GM21360 (cell line): ENCODE measurements around the gene MOAP1.
"Not testable (repeated sequence)": the region's sequence is repeated elsewhere in the genome, so short reads cannot be mapped to it uniquely, and the experiment has no call there.

Experiments
- ATAC-seq: cut with Tn5 transposase; IDR thresholded peaks from one replicate; pipeline ENCODE4 v1.9.1; 2021; ENCODE audit warnings: mild to moderate bottlenecking, moderate library complexity; ENCODE audit not compliant: unreplicated experiment

The MOAP1 gene

DNA sequence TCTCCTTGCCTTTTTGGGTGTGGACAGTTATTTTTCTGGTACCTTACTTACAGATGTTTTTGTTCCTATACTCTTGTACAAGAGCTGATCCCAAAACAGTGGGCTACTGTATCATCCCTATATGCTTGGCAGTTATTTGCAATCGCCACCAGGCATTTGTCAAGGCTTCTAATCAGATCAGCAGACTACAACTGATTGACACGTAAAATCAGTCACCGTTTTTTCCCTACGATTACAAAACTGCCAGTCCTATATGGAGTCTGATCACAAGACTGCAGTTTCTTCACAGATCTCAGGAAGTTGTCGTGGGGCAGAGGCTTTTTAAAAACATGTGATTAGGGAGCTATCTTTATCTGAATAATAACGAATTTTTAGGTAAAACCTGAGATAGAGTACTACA, 1.8 kb upstream of the MOAP1 start:
- ATAC-seq: no peak

DNA sequence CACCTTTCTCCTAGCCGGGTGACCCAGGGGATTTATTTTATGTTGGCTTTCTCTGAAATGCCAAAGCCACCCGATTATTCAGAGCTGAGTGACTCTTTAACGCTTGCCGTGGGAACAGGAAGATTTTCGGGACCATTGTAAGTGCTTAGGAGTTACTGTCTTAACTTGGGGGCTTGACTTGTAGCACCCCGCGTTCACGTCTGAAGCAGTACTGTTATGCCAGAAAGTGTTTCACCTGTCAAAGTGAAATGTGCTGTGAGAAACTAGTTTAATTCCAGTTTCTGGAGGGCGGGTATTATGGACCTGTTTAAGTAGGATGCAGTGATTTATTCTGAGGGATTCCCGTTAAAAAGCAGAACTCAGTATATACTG, 638 bp upstream of the MOAP1 start:
- no peak for ATAC-seq

DNA sequence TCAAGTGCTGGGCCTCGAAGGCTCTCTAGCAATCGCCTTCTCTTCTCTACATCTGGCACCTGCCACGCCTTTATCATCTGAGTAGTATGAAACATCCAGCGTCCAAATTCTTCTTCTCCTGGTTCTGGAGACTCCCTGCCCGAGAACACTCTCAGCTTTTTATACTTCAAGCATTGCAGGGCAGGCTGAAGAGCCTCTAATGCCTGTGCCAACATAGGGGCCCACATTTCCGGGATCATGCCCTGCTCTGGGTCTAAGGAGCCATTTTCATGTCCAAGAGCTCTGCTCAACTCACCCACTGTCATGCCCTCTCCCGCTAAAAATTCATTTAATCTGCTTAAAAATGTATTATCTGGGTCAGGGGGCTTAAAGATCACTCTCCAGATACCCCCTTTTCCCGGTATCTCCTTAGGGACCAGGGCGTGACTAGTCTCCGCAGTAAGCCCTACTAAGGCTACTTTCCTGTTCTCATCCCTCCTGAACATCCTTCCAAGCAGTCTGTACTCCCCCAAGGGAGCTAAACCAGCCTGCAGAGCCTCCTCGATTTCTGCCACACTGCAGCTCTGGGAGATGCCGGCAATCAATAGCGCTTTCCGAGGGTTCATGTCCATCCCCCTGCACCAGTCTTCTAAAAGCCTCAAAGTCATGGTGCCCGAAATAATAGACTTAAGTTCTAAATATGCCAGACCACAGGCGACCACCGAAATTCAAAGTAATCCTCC, 940 bp downstream of the MOAP1 start:
- ATAC-seq: no peak

DNA sequence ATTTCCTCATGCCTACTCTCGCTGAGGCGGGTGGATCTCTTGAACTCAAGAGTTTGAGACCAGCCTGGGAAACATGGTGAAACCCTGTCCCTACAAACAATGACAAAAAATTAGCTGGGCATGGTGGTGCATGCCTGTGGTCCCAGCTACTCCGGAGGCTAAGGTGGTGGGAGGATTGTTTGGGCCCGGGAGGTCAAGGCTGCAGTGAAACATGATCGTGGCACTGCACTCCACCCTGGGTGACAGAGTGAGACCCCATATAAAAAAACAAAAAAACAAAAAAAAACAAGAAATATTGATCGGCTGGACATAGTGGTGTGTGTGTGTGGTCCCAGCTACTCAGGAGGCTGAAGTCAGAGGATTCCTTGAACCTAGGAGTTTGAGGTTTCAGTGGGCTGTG, 9.2 kb downstream of the MOAP1 start:
- no peak for ATAC-seq

DNA sequence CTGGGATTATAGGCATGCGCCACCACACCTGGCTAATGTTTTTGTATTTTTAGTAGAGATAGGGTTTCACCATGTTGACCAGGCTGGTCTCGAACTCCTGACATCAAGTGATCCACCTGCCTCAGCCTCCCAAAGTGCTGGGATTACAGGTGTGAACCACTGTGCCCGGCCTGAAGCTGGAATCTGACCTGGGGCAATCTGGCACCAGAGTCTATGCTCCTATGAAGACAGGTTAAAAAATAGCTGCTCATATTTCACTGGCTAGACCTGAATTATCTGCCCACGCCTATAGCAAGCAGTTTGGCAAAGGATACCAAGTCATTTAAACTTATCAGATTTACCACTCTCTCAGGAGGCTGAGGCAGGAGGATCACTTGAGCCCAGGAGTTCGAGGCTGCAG, 10.0 kb downstream of the MOAP1 start:
- not testable (repeated sequence) for ATAC-seq

DNA sequence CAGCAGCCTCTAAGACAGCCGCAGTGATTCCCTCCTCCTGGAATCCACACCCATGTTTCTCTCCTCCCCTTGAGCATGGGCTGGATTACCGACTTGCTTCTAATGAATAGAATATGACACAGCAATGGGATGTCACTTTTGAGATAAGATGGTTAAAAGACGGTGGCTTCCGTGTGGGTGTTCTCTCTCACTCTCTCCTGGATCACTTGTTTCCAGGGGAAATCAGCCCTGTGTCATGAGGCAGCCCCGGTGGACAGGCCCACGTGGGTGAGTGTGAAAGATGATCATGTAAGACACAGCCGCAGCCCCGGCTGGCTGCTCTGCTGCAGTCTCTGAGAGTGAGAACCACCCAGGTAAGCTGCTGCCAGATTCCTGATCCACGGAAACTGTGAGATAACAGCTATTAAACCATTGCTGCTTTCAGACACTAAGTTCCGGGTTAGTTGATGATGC, 10.7 kb downstream of the MOAP1 start:
- no peak for ATAC-seq

DNA sequence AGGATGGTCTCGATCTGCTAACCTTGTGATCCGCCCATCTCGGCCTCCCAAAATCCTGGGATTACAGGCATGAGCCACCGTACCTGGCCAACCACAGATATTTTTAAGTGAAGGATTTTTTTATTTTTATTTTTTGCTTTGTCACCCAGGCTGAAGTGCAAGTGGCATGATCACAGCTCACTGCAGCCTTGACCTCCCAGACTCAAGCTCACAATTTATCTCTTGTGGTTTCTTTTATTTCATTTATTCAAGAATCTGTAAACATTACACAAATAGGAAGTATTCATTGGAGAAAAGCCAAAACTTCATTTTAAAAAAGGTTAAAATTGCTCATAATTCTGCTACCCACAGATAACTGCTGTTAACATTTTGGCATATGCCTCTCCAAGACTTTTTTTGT, 13.3 kb downstream of the MOAP1 start:
- no peak for ATAC-seq

DNA sequence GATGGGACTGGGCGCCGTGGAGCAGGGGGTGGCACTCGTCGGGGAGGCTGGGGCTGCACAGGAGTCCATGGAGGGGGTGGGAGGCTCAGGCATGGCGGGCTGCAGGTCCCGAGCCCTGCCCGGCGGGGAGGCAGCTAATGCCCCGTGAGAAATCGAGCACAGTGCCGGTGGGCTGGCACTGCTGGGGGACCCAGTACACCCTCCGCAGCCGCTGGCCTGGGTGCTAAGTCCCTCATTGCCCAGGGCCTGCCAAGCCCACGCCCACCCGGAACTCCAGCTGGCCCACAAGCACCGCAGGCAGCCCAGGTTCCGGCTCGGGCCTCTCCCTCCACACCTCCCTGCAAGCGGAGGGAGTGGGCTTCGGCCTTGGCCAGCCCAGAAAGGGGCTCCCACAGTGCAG, 14.6 kb downstream of the MOAP1 start:
- not testable (repeated sequence) for ATAC-seq

DNA sequence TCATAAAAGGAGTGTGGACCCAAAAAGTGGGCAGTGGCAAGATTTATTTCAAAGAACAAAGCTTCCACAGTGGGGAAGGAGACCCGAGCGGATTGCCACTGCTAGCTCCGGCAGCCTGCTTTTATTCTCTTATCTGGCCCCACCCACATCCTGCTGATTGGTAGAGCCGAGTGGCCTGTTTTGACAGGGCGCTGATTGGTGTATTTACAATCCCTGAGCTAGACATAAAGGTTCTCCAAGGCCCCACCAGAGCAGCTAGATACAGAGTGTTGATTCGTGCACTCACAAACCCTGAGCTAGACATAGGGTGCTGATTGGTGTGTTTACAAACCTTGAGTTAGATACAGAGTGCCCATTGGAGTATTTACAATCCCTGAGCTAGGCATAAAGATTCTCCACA, 15.1 kb downstream of the MOAP1 start:
- not testable (repeated sequence) for ATAC-seq

DNA sequence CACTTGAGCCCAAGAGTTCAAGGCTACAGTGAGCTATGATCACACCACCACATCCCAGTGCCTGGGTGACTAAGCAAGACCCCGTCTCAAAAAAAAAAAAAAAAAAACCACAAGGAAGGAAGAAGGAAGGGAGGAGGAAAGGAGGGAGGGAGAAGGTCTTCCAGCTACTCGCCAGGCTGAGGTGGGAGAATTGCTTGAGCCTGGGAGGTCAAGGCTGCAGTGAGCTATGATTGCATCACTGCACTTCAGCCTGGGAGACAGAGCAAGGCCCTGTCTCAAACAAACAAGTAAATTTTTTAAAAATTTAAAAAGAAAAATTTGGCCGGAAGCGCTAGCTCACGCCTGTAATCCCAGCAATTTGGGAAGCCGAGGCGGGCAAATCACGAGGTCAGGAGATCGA, 16.1 kb downstream of the MOAP1 start:
- not testable (repeated sequence) for ATAC-seq

DNA sequence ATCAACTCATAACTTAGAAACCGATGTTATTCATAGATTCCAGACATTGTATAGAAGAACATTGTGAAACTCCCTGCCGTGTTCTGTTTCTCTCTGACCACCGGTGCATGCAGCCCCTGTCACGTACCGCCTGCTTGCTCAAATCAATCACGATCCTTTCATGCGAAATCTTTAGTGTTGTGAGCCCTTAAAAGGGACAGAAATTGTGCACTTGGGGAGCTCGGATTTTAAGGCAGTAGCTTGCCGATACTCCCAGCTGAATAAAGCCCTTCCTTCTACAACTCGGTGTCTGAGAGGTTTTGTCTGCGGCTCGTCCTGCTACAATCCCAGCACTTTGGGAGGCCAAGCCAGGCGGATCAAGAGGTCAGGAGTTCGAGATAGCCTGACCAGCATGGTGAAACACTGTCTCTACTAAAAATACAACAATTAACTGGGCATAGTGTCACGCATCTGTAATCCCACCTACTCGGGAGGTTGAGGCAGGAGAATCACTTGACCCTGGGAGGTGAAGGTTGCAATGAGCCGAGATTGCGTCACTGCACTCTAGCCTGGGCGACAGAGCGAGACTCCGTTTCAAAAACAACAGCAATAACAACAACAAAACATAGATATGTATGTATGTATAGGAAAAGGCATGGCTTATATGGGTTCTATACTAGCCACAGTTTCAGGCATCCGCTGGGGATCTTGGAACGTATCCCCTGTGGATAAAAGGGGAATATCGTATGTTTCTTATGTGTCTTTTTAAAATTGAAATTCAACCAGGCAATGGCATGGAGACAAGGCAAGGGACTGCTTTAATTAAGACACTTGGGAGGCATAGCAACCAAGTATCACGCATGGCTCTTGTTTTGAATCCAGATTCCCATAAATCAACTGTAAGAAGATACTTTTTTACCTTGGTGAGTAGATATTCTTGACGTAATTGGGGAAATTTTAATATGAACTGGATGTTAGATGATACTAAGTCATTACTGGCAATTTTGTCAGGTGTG, 19.1 kb downstream of the MOAP1 start:
- ATAC-seq: not testable (repeated sequence)

DNA sequence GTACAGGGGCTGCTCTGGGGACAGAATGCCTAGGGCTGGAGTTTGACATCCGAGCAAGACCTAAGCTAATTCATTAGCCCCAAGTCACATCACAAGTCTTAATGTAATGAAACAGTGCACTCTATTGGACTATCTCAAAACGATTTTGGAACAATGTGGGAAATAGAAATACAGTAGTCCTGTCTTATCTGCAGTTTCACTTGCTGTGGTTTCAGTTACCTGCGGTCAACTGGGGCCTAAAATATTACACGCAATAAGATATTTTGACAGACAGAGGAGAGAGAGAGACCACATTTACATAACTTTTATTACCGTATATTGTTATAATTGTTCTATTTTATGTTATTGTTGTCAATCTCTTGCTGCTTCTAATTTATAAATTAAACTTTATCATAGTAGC, 21.1 kb downstream of the MOAP1 start:
- no peak for ATAC-seq

DNA sequence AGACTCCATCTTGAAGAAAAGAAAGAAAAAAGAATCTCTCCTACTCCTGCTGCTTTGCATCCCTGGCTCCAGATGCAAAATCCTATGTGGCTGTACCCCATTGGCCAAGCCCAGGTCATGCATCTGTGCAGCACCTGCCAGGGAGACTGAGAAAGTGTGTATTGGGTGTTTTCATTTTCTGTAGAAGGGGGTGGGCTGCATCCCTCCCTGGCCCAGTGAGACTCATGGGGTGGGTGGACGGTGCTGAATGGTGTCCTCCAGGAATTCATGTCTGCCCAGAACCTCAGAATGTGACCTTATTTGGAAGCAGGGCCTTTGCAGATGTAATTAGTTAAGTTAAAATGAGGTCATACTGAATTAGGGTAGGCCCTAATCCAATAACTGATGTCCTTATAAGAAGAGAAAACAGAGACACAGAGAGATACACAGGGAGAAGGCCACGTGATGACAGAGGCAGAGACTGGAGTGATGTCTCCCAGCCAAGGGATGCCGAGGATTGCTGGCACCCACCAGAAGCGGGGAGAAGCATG, 23.2 kb downstream of the MOAP1 start:
- no peak for ATAC-seq

DNA sequence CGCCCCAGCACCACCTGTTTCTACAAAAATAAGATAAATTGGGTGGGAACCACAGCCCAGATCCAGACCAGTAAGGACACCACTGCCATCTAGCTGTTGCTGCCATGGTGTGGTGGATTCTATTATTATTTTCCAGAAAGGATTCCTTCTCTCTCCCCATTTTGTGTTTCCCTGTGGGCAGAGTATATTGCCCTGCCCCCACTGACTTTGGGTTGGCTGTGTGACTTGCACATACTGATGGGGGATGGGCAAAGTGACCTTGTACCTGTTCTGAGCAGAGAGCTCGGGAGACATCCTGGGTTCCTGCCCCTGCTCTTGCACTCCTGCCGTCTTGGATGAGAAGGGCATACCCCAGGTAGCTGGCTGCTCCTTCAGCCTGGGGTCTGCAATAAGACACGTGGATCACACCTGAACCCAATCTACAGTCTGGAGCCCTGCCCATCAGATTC, 24.3 kb downstream of the MOAP1 start:
- no peak for ATAC-seq

DNA sequence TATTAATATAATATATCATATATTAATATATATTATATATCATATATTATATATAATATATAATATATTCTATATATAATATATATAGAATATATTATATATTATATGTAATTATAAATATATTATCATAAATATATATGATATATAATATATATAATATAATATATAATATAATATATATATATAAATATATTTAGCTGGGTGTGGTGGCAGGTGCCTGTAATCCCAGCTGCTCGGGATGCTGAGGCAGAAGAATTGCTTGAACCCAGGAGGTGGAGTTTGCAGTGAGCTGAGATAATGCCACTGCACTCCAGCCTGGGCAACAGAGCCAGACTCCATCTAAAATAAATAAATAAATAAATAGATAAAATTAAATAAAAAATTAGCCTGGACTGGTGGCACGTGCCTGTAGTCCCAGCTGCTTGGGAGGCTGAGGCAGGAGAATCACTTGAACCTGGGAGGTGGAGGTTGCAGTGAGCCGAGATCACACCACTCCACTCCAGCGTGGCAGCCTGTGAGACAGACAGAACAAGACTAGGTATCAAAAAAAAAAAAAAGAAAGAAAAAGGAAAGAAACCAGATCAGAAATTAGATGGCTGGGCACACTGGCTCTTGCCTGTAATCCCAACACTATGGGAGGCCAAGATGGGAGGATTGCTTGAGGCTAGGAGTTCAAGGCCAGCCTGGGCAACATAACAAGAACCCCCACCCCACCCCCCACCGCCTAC, 24.9 kb downstream of the MOAP1 start:
- ATAC-seq: not testable (repeated sequence)

DNA sequence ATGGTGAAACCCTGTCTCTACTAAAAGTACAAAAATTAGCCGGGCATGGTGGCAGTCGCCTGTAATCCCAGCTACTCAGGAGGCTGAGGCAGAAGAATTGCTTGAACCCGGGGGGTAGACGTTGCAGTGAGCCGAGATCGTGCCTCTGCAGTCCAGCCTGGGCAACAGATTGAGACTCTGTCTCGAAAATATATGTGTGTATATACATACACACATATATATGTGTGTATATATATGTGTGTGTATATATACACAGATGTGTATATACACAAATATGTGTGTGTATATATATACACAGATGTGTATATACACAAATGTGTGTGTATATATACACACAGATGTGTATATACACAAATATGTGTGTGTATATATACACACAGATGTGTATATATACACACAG, 26.3 kb downstream of the MOAP1 start:
- ATAC-seq: not testable (repeated sequence)

DNA sequence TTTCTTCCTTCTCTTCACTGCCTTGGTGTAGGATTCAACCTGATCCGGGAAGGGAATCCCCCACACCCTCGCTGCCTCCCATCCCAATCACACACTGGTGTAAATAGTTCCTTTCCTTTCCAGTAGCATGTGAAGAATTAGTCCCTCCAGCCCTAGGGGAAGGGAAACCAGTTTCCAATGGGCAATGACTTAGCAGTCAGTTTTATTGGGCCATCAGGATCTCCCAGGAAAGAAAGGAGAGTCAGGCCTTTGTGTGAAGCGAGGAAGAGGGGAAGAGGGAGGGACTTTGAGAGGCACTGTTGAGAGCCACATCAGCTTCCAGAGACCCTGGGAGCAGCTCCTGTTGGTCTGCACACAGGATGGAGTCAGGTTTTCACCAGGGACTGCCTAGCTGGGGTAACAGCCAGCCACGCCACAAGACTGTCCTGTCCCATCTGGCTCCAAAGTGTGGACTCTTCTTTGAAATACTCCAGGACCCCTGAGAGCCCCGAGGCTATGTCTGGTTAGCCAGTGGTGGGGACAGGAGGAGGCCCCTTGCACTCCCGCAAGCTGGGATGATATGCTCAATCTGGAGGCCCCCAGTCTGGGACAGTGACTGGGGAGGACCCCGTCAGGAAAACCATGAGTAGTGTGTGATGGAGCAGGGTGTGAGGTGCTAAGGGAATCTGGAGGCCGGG, 27.9 kb downstream of the MOAP1 start:
- ATAC-seq: no peak

DNA sequence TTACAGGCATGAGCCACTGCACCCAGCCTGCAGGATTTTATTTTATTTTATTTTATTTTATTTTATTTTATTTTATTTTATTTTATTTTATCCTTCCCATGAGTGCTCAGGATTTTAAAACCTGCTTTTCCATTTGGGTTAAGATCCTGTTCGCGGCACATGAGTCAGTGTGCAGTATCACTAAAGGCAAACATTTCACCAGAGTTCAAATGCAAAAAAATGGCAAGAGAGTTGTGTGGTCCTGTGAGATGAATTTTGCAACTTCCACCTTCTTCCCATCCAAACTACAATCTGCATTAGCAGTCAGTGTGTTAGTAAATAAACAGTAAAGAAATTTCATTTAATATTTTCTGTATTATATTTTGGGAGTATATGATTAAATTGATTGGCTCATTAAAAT, 29.0 kb downstream of the MOAP1 start:
- no peak for ATAC-seq

DNA sequence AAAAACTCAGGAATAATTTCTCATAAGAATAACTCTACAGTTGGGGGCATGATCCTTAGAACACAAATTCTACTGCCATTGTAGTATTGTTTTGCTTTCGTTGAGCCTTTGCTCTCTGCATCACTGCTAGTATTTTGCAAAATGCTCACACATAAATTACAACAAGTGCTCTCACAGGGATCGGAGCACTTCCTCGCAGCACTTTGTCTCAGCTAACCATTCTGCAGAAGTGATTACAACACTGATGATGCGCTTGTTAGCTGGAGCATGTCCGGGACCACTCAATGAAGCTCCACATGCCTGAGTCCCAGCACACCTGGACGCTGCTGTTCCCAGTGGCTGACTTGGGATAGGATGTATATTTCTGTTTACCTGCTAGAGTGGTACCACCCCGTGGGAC, 31.6 kb downstream of the MOAP1 start:
- no peak for ATAC-seq
